ENCODE data around the gene GOLGA6L24.
"Not testable (repeated sequence)": the region's sequence is repeated elsewhere in the genome, so short reads cannot be mapped to it uniquely, and the experiment has no call there.

GOLGA6L24 gene

GRCh38 chr15:28308718-28309117 is 49.2 kb downstream of the GOLGA6L24 start:
- not testable (repeated sequence) for H3K27ac ChIP-seq, H3K4me1 ChIP-seq, H3K9ac ChIP-seq, H3K27me3 ChIP-seq, H3K4me2 ChIP-seq, H4K20me1 ChIP-seq, H3K4me3 ChIP-seq
- Histone ChIP-seq H3K9me3 (peaks cover 44% of the 10 kb centered on the region), H3K36me3 (peaks cover 32% of the 10 kb centered on the region)
